Skin of body (tissue), 2 donors: ENCODE measurements around the gene TMEM121. TPM values are rescaled to one million over a fixed set of nuclear protein-coding genes. Genes with fewer than 3 reads are reported as not detected.

Experiments used
- DNase-seq: peaks from one replicate; lab custom pipeline; 2025; lab: John Stamatoyannopoulos, UW
- total RNA-seq: library from RNA; depleted of rRNA; stranded (reverse); fragments of >200 nt; gene quantifications from one replicate; pipeline ENCODE4 v1.2.3, GENCODE V29; 2014

Gene TMEM121
- total RNA-seq, 1 donor from 2014 or later: 3.7 TPM

GRCh38 chr14:105527826-105528585 lies 1.6 kb downstream of the TMEM121 start:
- peak; percentile 63 for DNase-seq

GRCh38 chr14:105528586-105529318 lies 2.4 kb downstream of the TMEM121 start:
- no peak for DNase-seq

DNA sequence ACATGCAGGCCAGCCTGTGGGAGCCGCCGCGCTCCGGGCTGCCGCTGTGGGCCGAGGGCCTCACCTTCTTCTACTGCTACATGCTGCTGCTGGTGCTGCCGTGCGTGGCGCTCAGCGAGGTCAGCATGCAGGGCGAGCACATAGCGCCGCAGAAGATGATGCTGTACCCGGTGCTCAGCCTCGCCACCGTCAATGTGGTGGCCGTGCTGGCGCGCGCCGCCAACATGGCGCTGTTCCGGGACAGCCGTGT lies 2.9 kb downstream of the TMEM121 start:
- DNase-seq: no peak

DNA sequence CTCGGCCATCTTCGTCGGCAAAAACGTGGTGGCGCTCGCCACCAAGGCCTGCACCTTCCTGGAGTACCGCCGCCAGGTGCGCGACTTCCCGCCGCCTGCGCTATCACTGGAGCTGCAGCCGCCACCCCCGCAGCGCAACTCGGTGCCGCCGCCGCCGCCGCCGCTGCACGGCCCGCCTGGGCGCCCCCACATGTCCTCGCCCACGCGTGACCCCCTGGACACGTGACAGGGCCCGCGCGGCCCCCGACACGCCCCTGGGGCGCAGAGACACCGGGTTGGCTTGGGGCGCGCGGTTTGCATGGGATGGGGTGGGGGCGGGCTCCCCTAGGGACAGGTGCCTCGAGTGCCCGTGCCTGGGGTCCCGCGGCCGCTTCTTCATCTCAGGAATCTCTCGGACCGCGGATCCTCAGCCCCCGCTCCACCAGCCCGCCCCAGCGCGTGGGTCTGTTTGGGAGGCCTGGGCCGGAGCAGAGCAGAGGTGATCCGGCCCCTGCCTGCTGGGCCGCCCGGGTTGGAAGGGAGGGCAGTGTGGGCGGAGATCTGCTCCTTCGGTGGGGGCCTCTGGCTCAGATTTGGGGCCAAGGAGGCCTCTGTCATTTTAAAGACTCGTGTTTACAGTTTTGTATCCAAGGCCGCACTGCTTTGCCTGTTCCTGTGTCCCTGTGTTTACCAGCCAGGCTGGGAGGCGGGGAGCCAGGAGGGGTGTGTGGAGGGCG lies 3.3 kb downstream of the TMEM121 start:
- DNase-seq: no peak

DNA sequence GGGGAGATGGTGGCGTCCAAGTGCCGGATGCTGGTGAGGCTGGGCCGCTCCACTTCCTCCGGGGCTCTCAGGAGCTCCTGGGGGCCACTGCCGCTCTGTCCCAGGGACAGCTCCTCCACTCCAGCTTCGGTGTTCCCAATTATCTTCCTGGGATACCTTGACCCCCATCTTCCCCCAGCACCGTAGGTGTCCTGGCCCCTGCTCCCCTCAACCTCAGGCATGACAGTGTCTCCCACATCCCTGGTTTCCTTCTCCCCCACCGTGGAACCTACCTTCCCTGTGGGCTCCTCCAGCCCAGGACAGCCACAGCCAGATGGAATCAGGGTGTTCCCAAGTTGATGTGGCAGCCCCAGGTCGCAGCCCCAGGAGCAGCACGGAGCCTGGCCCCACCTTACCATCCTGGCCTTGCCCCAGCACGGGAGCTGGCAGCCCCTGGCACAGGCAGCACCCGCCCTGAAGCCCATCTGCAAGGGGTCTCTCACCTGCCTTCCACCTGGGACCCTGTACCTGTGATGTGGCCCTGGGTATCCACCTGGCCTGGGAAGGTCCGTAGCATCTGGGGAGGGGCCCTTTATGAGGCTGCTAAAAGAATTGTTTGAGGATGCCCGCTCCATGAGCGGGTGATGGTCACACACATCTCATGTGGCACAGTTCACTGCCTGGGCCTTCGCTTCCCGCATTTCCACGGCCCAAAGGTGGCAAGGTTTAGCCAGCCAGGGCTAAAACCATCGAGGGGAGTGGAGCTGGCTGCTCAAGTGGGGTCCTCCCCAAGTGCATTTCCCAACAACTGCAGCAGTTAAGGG lies 4.1 kb downstream of the TMEM121 start:
- no peak for DNase-seq

GRCh38 chr14:105531088-105531893 lies 4.9 kb downstream of the TMEM121 start:
- DNase-seq: no peak

GRCh38 chr14:105531894-105532623 lies 5.7 kb downstream of the TMEM121 start:
- no peak for DNase-seq

- DNase-seq: no peak
Measured at GRCh38 chr14:105532735-105533141, 6.4 kb downstream of the TMEM121 start.

GRCh38 chr14:105533391-105533790 lies 7.0 kb downstream of the TMEM121 start:
- DNase-seq: no peak

DNA sequence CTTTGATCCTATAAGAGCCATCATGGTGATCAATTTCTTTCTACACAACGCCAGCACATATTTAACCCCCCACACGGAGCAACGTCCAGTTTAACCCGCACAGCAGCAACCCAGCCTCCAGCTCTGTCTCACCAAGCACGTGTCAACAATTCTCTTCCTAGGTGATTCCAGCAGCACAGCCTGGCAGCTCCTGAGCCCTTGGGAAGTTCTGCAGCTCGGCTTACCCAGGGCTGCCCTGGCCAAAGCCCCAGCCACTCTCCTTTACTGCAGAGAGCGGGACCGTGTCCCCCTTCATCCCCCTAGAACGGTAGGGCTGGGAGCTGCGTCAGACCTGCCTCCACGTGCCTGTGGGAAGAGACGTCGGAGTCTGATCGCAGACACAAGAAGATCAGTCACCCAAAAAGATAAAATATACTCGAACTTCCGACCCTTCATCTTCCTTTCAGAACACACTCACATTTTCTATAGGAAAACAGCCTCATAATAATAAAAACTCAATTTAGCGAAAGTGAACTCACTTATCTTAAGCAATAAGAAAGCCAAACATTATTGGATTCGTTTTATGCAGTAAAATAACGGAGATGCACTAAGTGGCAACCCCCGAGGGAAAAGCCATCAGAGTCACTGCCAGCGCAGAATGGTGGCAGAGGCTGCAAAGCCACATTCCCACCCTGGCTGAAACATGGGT lies 7.6 kb downstream of the TMEM121 start:
- DNase-seq: no peak

- no peak for DNase-seq
Measured at GRCh38 chr14:105534586-105534985, 8.2 kb downstream of the TMEM121 start.

- DNase-seq: no peak
Measured at GRCh38 chr14:105536051-105536450, 9.7 kb downstream of the TMEM121 start.

DNA sequence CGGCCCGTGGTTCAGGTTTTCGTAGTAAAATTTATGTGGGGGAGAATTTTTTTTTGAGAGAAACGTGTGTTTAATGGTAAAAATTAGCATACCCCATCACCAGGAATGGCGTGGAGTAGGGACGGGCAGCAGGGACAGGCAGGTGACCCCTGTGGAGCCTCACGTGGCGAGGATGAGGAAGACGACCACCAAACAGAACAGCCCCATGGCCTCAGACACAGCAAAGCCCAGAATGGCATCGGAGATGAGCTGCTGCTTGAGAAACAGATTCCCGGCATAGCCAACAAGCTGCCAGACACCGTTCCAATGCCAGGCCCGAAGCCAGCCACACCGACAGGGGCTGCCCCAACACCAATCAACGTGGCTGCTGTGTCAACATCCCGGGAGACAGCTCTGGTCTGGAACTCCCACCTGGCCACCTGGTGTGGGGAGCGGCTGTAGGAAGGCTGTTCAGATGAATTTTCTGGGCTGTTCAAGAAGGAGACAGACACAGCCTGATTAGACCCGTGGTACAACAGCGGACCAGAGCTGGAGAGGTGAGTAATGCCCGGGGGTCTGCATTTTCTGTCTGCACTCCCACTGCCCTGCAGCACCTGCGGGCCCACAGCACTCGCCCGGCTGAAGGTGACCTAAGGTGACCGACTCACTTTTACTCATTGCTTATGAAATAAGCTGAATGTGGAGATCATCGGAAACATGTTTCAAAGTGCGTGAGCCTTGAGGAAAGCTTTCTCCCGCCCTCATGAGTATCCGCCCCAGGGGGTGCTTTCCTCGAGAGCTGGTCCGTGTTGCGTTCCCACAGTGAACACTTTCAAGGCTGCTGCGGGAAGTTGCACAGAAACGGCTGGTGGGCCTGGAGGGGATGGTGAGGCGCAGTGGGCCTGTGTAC lies 10.6 kb downstream of the TMEM121 start:
- no peak for DNase-seq

GRCh38 chr14:105537580-105538474 lies 11.4 kb downstream of the TMEM121 start:
- peak; percentile 8 for DNase-seq

- DNase-seq: no peak
Measured at GRCh38 chr14:105538481-105539049, 12.2 kb downstream of the TMEM121 start.

- no peak for DNase-seq
Measured at GRCh38 chr14:105540811-105541210, 14.4 kb downstream of the TMEM121 start.

GRCh38 chr14:105541218-105541875 lies 15.0 kb downstream of the TMEM121 start:
- DNase-seq: no peak
